ENCODE data around the gene ZNF678. TPM values are rescaled to one million over a fixed set of nuclear protein-coding genes. Genes with fewer than 3 reads are reported as not detected.

Gene ZNF678
- total and polyA plus RNA-seq, 2 experiments from 2014 or later: 2.3 to 11.5 TPM

- TF ChIP-seq CTCF (IDR thresholded peaks at IDR 0.05; ENCODE audit: poor library complexity) (no peak), EZH2phosphoT487 (IDR thresholded peaks at IDR 0.05; ENCODE audit: low read depth, severe bottlenecking, unreplicated experiment) (no peak), EZH2 (IDR thresholded peaks at IDR 0.05; ENCODE audit: borderline replicate concordance) (no peak)
- H3K36me3 ChIP-seq (replicated peaks; ENCODE audit: insufficient read depth, low read depth): no peaks in the 10 kb centered on the region
- H3K4me1 ChIP-seq (ENCODE audit: insufficient read depth): no peaks in the 10 kb centered on the region
- no peak overlapping the region for H3K27ac ChIP-seq
- no peaks in the 10 kb centered on the region for H3K79me2 ChIP-seq
- no peak overlapping the region for H2AFZ ChIP-seq
- H4K20me1 ChIP-seq (ENCODE audit: insufficient read depth, poor library complexity, severe bottlenecking): no peaks in the 10 kb centered on the region
- H3K4me2 ChIP-seq: no peak overlapping the region
- peaks cover 51% of the 10 kb centered on the region for H3K9me3 ChIP-seq (ENCODE audit: low read depth)
- no peaks in the 10 kb centered on the region for H3K27me3 ChIP-seq
- DNase-seq (ENCODE audit: low spot score): no peak
- H3K4me3 ChIP-seq: no peak overlapping the region
- no peaks in the 10 kb centered on the region for H3K9me2 ChIP-seq (replicated peaks; ENCODE audit: insufficient read depth)
- WGBS (ENCODE audit: low lambda C conversion rate, missing lambda C conversion rate): 93% methylated on average over 3 of the region's 3 CpGs
Observed at GRCh38 chr1:227532019-227532619, 31.2 kb upstream of the ZNF678 start.

GRCh38 chr1:227540170-227541098, 22.9 kb upstream of the ZNF678 start:
- no peak for TF ChIP-seq CTCF (IDR thresholded peaks at IDR 0.05; ENCODE audit: poor library complexity)
- no peak for TF ChIP-seq EZH2 (IDR thresholded peaks at IDR 0.05; ENCODE audit: borderline replicate concordance)
- no peak for TF ChIP-seq EZH2phosphoT487 (IDR thresholded peaks at IDR 0.05; ENCODE audit: low read depth, severe bottlenecking, unreplicated experiment)
- no peak for DNase-seq (ENCODE audit: low spot score)
- Histone ChIP-seq H2AFZ (no peak overlapping the region), H3K4me2 (no peak overlapping the region), H3K9me2 (replicated peaks; ENCODE audit: insufficient read depth) (no peaks in the 10 kb centered on the region), H4K20me1 (ENCODE audit: insufficient read depth, poor library complexity, severe bottlenecking) (no peaks in the 10 kb centered on the region), H3K27me3 (no peaks in the 10 kb centered on the region), H3K79me2 (no peaks in the 10 kb centered on the region), H3K36me3 (replicated peaks; ENCODE audit: insufficient read depth, low read depth) (no peaks in the 10 kb centered on the region), H3K9me3 (ENCODE audit: low read depth) (no peaks in the 10 kb centered on the region), H3K27ac (no peak overlapping the region), H3K4me3 (no peak overlapping the region), H3K4me1 (ENCODE audit: insufficient read depth) (peaks cover 8% of the 10 kb centered on the region)
- WGBS (ENCODE audit: low lambda C conversion rate, missing lambda C conversion rate): 93% methylated on average over 5 of the region's 5 CpGs

GRCh38 chr1:227541129-227541528, 22.2 kb upstream of the ZNF678 start:
- 99% methylated on average over 5 of the region's 5 CpGs for WGBS (ENCODE audit: low lambda C conversion rate, missing lambda C conversion rate)
- no peaks in the 10 kb centered on the region for H3K79me2 ChIP-seq
- no peaks in the 10 kb centered on the region for H3K9me3 ChIP-seq (ENCODE audit: low read depth)
- no peaks in the 10 kb centered on the region for H3K27me3 ChIP-seq
- H3K4me1 ChIP-seq (ENCODE audit: insufficient read depth): peaks cover 8% of the 10 kb centered on the region
- no peak overlapping the region for H3K4me2 ChIP-seq
- no peak overlapping the region for H2AFZ ChIP-seq
- no peak for DNase-seq (ENCODE audit: low spot score)
- H3K4me3 ChIP-seq: no peak overlapping the region
- no peaks in the 10 kb centered on the region for H3K36me3 ChIP-seq (replicated peaks; ENCODE audit: insufficient read depth, low read depth)
- TF ChIP-seq EZH2 (IDR thresholded peaks at IDR 0.05; ENCODE audit: borderline replicate concordance) (no peak), EZH2phosphoT487 (IDR thresholded peaks at IDR 0.05; ENCODE audit: low read depth, severe bottlenecking, unreplicated experiment) (no peak), CTCF (IDR thresholded peaks at IDR 0.05; ENCODE audit: poor library complexity) (no peak)
- no peaks in the 10 kb centered on the region for H4K20me1 ChIP-seq (ENCODE audit: insufficient read depth, poor library complexity, severe bottlenecking)
- no peak overlapping the region for H3K27ac ChIP-seq
- H3K9me2 ChIP-seq (replicated peaks; ENCODE audit: insufficient read depth): no peaks in the 10 kb centered on the region

All from hepatocyte (in vitro differentiated cells).